HG02642 (cell line): Measurements from ENCODE around the gene DLL4.
"Not testable (repeated sequence)": the region's sequence is repeated elsewhere in the genome, so short reads cannot be mapped to it uniquely, and the experiment has no call there.

ENCODE experiments used
- ATAC-seq: cut with Tn5 transposase; IDR thresholded peaks from one replicate; pipeline ENCODE4 v1.9.1; 2021; ENCODE audit warnings: mild to moderate bottlenecking; ENCODE audit not compliant: unreplicated experiment, poor library complexity

Gene DLL4

DNA sequence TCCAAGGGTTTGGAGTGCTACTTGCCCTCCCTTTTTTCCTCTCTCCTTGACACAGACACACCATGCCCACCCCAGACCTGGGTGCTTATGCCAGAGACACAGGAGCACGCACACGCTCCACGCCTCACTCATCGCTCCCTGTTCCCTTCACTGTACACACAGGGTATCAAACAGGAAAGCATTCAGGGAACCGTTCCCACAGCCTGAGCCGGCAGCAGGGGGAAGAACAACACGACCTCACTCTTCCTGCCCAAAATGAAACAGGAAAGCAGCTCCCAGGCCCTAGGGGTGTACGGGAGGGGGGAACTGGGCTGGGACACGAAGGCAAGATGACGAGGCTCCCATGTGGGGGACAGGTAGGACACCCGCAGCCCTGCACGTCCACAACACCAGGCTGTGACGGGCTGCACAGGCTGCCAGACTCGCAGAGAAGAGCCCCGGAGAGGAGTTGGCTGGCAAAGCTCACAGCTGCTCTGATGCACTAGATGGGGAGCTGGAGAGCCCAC lies 11.2 kb downstream of the DLL4 start:
- no peak for ATAC-seq

DNA sequence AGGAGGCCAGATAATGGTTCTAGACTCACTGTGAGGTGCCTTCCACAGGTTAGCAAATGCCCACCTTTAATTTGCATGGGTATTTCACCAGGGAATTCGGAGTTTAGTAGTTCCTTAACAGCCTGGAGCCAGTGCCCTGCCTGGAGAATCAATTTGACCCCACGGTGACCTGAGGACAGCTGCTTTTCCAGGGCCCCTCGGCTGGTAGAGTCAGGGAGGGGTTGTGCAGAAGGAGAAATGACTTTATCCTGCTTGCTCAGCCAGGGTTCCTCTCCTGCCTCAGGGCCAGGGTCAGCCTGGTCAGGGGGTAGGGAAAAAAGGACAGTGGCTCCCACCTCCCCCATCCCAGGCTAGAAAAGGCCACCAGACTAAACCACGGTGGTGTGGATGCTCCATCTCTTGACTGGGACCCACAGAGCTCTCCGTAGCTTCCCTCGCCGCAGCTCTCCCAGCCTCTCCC lies 12.0 kb downstream of the DLL4 start:
- ATAC-seq: no peak

DNA sequence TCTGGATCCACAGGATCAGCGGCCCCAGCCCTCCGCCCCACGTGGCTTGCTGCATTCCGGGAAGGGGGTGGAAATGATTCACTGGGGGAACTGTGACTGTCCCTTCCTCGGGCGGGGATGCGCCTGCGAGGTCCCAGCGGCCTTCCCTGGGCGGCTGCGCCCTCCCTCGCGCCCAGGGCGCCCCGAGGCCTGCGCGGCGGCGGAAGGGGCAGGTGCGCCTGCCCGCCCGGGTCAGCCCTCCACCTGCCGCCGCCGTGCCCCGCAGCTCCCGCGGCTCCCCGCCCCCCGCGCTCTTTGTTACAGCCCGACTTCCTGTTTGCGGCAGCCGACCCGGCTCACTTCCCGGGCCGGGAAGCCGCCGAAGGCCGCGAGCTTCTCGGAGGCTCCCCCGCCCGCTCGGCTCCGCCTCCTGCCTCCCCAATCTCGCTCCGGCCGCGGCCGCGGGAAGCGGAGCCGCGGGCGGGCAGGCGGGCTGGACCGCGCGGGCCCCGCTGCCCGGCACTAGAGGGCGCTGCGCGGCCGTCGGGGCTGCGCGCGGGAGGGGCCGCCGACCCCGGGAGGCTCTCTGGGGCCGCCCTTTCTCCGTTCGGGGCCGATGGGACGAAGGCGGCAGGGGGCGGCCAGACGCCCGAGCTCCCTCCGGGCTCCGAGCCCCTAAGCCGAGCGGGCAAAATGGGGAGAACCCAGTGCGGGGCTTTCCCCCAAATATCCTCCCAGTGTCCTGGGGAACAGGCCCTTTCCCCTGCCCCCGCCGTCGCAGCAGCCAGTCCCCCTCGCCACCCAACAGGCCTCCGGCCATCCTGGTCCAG lies 12.6 kb downstream of the DLL4 start:
- ATAC-seq: peak; percentile 79

DNA sequence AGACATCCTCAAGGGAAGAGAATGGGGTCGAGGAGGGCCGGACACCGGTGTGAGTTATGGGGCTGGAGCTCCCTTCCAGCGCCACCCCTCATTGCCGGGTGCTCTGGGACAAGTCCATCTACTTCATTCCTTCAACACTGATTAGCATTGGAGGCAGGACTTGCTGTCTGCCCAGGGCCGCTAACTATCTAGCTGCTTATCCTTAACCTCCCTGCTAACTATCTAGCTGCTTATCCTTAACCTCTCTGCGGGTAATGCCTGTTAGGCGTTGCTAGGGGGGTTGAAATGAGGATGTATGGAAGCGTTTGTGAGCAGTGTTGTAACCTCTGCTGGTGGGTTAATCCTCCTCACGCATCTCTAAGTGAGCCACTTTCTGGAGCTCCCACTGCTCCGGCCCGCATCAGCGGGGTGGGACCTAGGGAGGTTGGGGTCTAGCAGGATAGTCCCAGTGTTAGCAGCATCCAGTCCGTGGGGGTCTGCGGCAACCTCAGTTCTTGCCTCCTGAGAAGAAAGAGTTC lies 13.3 kb downstream of the DLL4 start:
- peak; percentile 6 for ATAC-seq

DNA sequence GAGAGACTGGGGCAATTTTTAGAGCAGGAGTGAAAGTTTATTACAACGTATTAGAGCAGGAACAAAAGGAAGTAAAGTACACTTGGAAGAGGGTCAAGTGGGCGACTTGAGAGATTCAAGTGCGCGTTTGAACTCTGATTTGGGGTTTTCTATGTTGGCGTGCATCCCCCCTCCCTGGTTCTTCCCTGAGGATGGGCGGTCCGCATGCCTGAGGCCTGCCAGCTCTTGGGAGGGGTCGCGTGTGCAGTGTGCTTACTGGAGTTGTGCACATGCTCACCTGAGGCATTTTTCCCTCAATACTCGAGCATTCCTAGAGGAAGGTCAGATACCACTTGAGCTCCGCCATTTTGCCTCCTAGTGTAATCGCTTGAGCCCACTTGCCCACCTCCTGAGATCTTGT lies 13.7 kb downstream of the DLL4 start:
- no peak for ATAC-seq

DNA sequence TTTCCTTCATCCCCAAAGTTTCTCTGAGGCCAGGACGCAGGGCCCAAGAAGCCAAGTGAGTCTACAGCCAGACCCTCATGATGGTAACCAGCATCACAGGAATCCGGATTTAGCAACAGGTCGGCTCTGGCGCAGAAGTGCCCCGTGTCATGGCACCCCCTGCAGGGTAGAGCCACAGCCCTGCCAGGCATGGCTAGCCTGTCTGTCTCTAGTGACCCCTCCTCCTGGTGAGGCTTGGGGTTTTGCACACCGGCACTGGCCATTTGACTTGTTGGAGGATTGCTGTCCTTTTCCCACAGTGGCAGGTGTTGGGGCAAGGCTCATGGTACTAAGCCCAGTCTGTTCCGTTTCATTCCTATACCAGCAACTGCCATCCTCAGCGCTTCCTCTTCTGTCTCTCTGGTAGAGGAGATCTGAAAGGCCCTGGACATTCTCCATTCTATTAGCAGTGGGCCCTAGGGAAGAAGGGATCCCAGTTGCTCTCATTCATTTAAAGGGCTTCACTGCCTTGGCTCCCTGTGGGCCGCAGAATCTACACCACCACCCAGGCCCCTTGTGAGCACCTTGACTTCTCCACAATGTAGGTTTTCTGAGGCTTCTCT lies 14.7 kb downstream of the DLL4 start:
- no peak for ATAC-seq

DNA sequence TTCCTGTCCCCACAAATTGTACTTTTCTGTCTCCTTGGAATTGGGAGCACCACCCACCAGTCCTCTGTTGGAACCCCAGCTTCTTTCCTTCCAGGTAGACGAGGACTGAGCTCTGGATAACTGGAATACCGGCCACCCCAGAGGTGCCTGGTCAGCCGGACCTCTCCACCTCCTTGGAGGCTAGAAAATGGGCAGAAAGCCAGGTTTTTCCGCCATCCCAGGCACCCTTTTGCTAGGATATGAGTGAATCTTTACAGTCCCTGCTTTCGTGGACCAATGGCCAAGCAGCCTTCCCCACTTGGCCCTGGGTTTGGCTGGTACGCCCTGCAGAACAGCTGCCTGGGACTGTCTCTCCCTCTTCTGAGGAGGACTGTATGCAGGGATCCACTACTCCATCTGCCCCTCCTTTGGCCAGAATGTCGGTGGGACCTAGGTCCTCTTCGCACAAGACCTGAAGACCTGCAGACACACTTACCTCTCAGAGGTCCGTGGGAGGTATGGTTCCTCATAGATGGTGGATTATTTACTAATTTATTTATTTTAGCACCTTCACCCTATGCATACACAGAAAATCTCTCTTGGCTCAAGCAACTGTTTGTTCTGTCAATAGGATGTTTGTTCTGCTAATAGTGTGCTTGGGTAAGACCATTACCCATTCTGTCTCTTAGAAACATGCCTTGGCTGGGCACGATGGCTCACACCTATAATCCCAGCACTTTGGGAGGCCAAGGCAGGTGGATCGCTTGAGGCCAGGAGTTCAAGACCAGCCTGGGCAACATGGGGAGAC lies 15.6 kb downstream of the DLL4 start:
- ATAC-seq: no peak

DNA sequence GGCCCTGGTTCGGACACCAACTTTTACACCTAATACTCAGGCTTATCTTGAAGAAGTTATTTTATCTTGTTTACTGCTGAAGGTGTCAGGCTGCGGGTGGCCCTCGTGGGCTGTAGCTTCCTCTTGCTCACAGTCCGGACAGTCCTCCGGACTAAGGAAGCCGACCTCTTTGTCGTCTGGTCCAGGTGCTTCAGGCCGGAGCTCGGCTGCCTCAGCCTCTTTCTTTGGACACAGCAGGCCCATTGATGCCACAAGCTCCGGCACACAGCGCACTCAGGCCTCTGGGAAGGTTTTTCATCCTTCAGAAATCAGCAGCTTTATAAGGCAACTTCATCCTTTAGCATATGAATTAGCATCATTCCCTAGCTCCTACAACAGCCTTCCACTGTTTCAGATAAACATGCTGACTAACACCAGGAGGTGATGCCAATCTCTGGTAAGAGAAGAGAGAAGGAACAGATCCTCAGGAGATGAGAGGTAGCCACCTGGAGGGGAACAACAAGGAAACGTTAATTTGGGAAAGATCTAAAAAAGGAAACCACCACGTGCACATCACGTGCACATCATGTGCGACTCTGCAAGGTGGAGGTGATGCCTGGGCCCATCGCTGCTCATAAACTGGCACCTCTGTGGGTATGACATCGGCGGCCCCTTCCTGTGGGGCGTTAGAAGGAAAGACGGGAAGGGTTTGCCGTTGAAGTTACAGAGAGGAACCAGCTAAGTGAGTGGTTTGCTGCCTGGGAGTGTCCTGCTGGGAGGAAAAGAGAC lies 19.8 kb downstream of the DLL4 start:
- no peak for ATAC-seq

DNA sequence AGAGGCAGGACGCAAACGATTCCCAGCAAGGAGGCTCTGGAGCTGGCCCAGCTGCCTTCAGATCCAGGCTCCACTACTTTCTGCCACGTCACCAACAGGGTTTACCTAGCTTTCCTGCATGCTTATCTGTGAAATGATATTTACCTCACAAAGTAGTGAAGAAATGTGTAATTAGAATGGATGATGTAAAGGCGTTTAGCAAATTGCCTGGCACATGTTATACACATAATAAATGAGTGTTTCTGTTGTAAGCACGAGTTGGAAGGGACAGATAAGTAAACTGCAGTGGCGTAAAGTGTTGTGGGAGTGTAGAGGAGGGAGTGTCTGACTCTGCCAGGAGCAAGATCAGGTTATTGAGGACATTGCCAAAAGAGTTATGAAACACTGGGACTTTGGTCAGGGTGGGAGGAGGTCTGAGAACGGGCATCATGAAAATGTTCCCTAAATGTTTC lies 20.6 kb downstream of the DLL4 start:
- ATAC-seq: no peak

DNA sequence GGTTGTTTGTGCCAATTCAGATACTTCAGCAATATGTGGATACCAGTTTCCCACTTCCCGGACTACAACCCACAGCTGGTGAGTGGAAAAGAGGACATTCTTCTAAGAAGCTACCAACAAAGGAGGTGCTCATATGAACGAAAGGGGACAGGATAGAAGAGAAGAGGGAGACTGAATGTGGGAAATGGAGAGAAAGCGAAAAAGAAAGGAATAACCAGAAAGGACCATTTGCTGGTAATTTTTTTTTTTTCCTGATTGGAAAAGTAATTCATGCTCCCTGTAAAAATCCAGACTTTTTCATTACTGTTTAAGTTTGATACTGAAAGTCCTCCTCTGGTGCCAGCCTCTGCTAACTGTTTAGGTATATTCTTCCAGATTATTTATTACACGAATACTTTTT lies 22.6 kb downstream of the DLL4 start:
- no peak for ATAC-seq

DNA sequence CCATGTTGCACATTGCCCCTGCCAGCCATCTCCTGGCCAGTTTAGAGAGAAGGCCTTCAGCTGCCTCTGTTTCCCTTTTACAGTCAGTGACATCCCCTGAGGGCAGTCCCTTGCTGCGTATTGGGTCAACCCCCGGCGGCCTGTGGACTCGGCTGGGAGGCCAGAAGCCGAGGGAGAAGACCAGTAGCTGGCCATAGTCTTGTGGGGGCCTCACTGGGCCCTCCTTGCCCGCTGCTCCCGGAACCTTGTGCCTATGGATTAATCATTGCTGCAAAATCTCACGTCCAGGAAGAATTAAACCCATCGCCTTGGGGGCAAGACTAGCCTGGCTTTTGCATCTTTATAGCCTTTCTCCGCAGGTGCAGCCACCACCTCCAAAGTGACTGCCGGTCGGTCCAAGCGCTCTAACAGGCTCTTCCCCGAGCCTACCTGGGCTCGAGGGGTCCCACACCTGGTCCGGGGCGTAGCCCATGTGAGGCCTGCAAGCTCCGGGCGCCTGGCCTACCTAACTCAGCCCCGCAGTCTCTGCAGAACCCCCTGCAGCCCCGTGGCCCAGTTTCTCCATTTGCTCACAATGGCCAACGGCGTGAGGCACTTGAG lies 23.3 kb downstream of the DLL4 start:
- ATAC-seq: no peak

DNA sequence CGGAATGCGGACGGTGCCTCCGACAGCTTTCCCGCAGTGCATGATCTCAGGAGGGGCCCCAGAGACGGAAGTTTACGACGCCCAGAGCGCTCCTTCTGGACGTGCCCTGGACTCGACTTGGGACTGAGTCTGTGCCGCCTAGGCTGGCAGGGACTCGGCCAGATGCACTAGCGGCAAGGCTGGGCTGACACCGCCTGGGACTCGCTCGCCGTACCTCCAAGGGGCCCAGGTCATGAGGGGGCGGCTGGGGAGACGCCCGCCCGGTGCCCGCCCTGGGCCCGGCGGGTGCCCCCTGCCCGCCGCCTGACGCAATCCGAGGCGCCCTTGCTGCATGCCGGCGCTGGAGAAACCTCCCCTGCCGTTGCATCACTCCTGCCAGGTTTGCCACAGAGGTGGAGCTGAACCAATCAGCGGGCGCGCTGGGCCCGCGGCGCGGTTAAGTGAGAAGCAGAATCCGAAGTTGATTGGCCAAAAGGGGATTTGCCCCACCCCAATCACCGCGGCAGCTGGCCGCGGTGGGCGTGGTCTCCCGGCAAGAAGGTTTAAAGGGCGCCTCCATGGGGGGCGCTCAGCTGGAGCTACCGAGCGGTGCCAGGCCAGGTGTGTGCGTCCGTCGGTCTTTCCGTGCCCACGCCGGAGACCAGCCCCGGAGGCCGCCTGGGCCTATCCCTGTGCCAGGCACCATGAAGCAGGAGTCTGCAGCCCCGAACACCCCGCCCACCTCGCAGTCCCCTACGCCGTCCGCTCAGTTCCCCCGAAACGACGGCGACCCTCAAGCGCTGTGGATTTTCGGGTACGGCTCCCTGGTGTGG lies 24.0 kb downstream of the DLL4 start, which contains the start of gene CHAC1:
TSS of gene CHAC1 (plus strand) at position 571 of the 812 bp plus-strand sequence. CDS start at position 684, 113 bp downstream.
- peak; percentile 94 for ATAC-seq

DNA sequence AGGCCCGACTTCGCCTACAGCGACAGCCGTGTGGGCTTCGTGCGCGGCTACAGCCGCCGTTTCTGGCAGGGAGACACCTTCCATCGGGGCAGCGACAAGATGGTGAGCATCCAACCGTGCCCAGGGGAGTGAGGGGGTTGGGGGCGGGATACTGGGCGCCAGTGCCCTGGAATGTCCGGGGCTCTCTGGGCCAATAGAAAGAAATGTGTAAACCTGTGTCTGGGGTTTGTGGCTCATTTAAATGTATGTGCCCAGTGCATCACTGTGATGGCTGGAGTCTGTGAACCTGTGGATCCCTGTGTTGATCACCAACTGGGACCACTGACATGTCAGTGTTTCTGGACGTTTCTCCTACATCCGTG lies 24.6 kb downstream of the DLL4 start:
- ATAC-seq: no peak

DNA sequence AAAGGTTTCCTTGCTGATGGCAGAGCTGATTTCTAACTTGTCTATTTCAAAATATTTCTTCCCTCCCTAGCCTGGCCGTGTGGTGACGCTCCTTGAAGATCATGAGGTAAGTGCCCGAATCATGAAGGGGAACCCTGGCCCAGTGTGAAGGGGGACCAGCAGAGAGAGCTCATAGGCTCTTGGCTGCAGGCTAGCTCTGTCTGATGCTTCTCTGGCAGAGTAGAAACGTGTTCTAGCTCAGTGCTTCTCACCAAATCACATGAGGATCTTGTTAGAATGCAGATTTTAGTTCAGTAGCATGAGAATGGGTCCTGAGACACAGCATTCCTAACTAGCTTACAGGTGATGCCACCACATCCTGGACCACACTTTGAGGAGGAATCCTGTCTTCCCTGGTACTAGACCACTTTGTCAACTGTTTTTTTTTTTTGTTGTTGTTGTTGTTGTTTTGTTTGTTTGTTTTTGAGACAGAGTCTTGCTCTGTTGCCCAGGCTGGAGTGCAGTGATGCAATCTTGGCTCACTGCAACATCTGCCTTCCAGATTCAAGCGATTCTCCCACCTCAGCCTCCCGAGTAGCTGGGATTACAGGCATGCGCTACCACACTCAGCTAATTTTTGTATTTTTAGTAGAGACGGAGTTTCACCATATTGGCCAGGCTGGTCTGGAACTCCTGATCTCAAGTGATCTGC lies 25.2 kb downstream of the DLL4 start:
- not testable (repeated sequence) for ATAC-seq

DNA sequence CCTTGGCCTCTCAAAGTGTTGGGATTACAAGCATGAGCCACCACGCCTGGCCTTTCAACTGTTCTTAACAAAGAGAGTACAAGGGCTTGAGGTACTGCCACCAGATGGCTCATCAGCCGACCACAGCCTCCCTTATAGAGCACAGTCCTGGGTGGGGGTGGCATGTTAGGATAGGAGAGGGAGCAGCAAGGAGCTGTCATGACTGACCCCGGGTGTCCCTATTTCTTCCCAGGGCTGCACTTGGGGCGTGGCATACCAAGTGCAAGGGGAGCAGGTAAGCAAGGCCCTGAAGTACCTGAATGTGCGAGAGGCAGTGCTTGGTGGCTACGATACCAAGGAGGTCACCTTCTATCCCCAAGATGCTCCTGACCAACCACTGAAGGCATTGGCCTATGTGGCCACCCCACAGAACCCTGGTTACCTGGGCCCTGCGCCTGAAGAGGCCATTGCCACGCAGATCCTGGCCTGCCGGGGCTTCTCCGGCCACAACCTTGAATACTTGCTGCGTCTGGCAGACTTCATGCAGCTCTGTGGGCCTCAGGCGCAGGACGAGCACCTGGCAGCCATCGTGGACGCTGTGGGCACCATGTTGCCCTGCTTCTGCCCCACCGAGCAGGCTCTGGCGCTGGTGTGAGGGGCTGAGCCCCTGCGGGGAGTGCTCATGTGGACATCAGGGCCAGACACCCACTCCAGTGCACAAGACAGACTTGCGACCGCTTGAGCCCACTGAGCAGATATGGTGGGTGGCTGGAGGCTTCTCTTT lies 26.2 kb downstream of the DLL4 start:
- no peak for ATAC-seq

DNA sequence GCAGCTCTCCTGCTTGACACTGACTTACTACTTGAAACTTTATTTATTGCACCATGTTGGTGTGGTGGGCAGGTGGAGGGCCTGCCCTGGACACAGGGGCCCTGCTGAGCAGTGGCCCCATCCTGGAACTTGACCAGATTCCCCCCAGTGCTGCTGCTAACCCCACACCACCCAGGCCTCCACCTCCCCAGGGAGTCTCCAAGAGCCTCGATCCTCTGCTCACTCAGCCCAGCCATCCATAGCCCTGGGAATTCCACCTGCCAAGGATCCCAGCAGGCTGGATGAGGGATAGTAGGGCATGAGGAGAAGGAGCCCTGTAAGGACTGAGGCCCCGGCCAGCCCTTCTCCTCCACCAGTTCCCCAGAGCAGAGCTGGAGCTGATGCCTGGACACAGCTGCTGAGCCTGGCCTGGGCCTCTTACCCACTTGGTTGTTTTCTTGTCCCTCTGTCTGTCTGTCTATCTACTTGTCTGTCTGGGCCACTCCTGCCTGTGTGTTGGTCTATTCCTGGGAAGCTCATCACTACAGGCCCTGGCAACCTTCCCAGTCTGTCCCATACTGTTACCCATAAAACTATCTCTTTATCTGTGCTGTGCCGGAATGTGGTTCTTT lies 26.9 kb downstream of the DLL4 start:
- ATAC-seq: no peak

DNA sequence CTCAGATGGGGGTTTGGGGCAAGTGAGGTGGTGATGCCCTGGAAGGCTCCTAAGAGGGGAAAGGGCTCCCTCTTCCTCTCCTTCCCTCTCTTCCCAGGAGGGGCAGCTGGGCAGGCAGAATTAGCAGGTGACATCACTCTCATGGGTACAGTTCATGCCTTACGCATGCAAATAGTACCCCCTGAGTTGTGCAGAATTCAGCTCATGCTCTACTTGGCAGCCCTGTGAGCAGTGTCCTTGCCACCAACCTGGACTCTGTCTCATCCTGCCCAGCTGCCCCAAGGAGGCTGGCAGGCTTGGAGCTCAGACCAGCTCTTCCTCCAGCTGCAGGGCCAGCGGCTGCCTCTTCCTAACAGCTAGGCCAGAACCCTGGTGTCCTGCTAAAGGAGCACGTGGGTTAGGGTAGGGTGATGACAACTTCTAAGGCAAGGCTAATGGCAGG lies 27.4 kb downstream of the DLL4 start:
- ATAC-seq: no peak
